ENCODE results near the gene SNORC. TPM values are rescaled to one million over a fixed set of nuclear protein-coding genes. Genes with fewer than 3 reads are reported as not detected.
A peak's percentile ranks its signal among the peaks of the same experiment; 100 is the strongest.

Gene SNORC
- total RNA-seq, 1 donor from 2014 or later = not detected

- no peak overlapping the region for H3K27ac ChIP-seq
- H3K27me3 ChIP-seq = no peaks in the 10 kb centered on the region
- no peaks in the 10 kb centered on the region for H3K4me1 ChIP-seq
- intact Hi-C loops (cut with DNase I) = no loop called here
- peak in 1 of 2 donors; percentile 54 for DNase-seq (ENCODE audit: low spot score in 2 of 2)
- no peak for TF ChIP-seq CTCF (IDR thresholded peaks at IDR 0.05)
- H3K4me3 ChIP-seq = no peak overlapping the region
- H3K36me3 ChIP-seq = no peaks in the 10 kb centered on the region
- H3K9me3 ChIP-seq = no peaks in the 10 kb centered on the region
Observed at GRCh38 chr2:232891621-232892071, 21.6 kb downstream of the SNORC start.

GRCh38 chr2:232892221-232892620, 22.2 kb downstream of the SNORC start:
- intact Hi-C loops (cut with DNase I) = no loop called here
- DNase-seq (ENCODE audit: low spot score in 2 of 2) = peak in 1 of 2 donors; percentile 22
- Histone ChIP-seq H3K4me1 (no peaks in the 10 kb centered on the region), H3K27ac (no peak overlapping the region), H3K36me3 (no peaks in the 10 kb centered on the region), H3K4me3 (no peak overlapping the region), H3K9me3 (no peaks in the 10 kb centered on the region), H3K27me3 (no peaks in the 10 kb centered on the region)
- no peak for TF ChIP-seq CTCF (IDR thresholded peaks at IDR 0.05)

GRCh38 chr2:232892843-232893242, 22.8 kb downstream of the SNORC start:
- Histone ChIP-seq H3K27ac (no peak overlapping the region), H3K27me3 (no peaks in the 10 kb centered on the region), H3K4me3 (no peak overlapping the region), H3K9me3 (no peaks in the 10 kb centered on the region), H3K36me3 (no peaks in the 10 kb centered on the region), H3K4me1 (no peaks in the 10 kb centered on the region)
- TF ChIP-seq CTCF (IDR thresholded peaks at IDR 0.05) = no peak
- intact Hi-C loops (cut with DNase I) = no loop called here
- peak in 1 of 2 donors; percentile 45 for DNase-seq (ENCODE audit: low spot score in 2 of 2)

GRCh38 chr2:232893834-232894233, 23.8 kb downstream of the SNORC start:
- Histone ChIP-seq H3K4me1 (no peaks in the 10 kb centered on the region), H3K9me3 (no peaks in the 10 kb centered on the region), H3K27ac (no peak overlapping the region), H3K36me3 (no peaks in the 10 kb centered on the region), H3K27me3 (no peaks in the 10 kb centered on the region), H3K4me3 (no peak overlapping the region)
- no peak for TF ChIP-seq CTCF (IDR thresholded peaks at IDR 0.05)
- DNase-seq (ENCODE audit: low spot score in 2 of 2) = peak in 1 of 2 donors; percentile 58
- intact Hi-C loops (cut with DNase I) = no loop called here

GRCh38 chr2:232894251-232894650, 24.2 kb downstream of the SNORC start:
- no peak for TF ChIP-seq CTCF (IDR thresholded peaks at IDR 0.05)
- intact Hi-C loops (cut with DNase I) = no loop called here
- no peaks in the 10 kb centered on the region for H3K4me1 ChIP-seq
- no peaks in the 10 kb centered on the region for H3K27me3 ChIP-seq
- no peaks in the 10 kb centered on the region for H3K36me3 ChIP-seq
- DNase-seq (ENCODE audit: low spot score in 2 of 2) = no peak
- no peak overlapping the region for H3K4me3 ChIP-seq
- H3K27ac ChIP-seq = no peak overlapping the region
- H3K9me3 ChIP-seq = no peaks in the 10 kb centered on the region

- intact Hi-C loops (cut with DNase I) = no loop called here
- H3K4me3 ChIP-seq = no peak overlapping the region
- H3K4me1 ChIP-seq = no peaks in the 10 kb centered on the region
- TF ChIP-seq CTCF (IDR thresholded peaks at IDR 0.05) = no peak
- no peaks in the 10 kb centered on the region for H3K36me3 ChIP-seq
- DNase-seq (ENCODE audit: low spot score in 2 of 2) = no peak
- H3K27ac ChIP-seq = no peak overlapping the region
- no peaks in the 10 kb centered on the region for H3K9me3 ChIP-seq
- H3K27me3 ChIP-seq = no peaks in the 10 kb centered on the region
Observed at GRCh38 chr2:232894746-232895145, 24.7 kb downstream of the SNORC start.

Data from ascending aorta (tissue), 2 donors.